GM19397 (cell line): ENCODE data around the gene ADAM19.

Source experiments
- ATAC-seq: cut with Tn5 transposase; IDR thresholded peaks from one replicate; pipeline ENCODE4 v1.9.1; 2021; ENCODE audit warnings: mild to moderate bottlenecking, moderate library complexity; ENCODE audit not compliant: unreplicated experiment

ADAM19 gene

DNA sequence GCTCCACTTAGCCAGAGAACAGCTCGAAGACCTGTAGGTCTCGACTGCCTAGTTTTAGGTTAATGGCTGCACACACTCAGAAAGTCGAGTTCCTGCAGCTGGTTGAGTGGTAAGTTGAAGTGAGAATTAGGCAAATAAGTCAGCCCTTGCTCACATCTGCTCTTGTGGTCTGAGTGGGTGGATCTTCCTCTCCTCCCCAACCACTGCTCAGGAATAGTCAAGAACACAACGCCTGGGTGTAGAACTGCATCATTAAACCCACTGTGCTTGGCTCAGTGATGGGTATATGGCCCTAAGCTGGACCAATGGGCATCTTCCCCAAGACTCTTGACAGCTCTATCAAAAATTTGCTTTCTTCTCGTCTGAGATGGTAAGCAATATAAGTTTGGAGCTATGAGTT is 20.9 kb upstream of the ADAM19 start:
- ATAC-seq: peak; percentile 85

- no peak for ATAC-seq
These were observed 19.3 kb upstream of the ADAM19 start for GRCh38 chr5:157594675-157595459.

DNA sequence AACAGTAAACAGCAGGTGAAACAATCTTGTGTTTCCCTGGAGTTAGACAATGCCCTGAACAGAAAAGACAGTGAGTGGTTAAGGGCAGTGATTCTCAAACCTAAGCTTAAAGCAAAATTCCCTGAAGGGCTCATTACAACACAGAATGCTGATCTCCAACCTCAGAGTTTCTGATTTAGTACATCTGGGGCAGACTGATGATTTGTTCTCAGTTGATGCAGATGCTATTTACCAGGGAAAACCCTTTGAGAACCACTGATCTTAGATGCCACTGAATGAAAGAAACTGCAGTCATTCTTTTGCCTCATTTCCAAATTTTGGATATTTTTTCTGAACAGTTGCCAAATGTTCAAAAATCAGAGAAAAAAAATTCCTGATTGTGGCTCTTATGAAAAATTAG is 18.7 kb upstream of the ADAM19 start:
- no peak for ATAC-seq

GRCh38 chr5:157593052-157593757 is 17.6 kb upstream of the ADAM19 start:
- no peak for ATAC-seq

DNA sequence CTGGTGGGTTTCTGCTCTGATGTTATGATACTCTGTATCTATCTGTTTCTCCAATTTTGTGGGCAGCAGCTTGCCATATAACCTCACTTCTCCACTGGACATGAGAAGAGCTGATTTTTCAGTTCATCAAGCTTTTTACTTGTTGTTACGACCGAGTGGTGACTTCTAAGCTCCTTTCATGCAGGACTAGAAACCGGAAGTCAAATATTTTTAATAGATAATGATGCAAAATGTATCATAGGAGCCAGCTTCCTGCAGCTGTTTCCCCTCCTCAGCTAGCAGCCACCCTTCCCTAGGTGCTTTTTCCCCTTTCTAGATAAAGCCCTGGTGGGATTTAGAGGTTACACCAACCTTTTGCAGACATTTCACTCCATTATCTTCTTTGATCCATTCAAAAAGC is 17.0 kb upstream of the ADAM19 start:
- no peak for ATAC-seq

- no peak for ATAC-seq
These were observed 14.9 kb upstream of the ADAM19 start for GRCh38 chr5:157590478-157590877.

- no peak for ATAC-seq
These were observed 9.1 kb upstream of the ADAM19 start for GRCh38 chr5:157584628-157585027.

- no peak for ATAC-seq
These were observed 7.4 kb upstream of the ADAM19 start for GRCh38 chr5:157582731-157583620.

GRCh38 chr5:157581901-157582300 is 6.3 kb upstream of the ADAM19 start:
- ATAC-seq: no peak

- ATAC-seq: no peak
These were observed 2.7 kb upstream of the ADAM19 start for GRCh38 chr5:157578079-157578780.

- ATAC-seq: no peak
These were observed 1.1 kb upstream of the ADAM19 start for GRCh38 chr5:157576678-157577077.

DNA sequence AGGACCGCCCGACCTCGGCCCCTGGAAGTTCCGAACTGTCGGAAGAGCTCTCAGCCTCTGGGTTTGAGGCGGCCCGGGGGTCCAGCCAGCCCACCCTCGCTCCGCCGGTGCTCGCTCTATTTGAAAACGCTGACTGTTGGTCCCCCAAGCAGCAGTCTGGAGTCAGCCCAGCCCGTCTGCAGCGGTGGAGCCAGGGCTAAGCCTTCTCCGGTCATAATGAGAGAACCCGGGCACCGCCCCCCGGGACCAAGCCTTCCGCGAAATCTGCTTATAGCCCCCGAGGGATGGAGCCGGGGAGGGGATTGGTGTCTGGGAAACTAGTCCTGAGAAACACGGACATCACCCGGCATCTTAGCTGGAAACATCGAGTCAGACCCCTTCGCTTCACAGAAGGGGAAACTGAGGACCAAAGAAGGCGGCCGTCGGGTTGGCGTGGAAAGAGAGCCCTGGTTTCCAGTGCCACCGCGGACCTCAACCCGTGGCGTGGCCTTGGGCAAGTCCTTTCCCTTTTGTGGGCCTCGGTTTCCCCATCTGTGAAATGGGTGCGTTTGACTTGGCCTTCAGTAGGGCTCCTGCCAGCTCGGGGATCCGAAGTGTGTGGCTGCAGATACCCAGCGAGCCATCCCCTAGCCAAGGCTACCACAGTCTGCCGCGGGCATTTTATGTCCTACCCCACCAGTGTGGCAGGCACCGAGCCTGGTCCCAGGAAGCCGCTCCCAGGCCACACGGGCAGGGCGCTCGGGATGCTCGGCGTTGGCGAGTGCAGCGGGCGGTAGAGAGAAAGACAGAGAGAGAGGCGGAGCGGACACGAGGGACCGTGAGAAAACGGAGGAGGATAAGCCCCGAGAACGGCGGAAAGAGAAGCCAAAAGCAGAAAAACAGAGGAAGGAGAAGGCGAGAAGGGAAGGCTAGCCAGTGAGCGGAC is 857 bp downstream of the ADAM19 start:
- ATAC-seq: no peak

GRCh38 chr5:157571357-157571827 is 4.2 kb downstream of the ADAM19 start:
- peak; percentile 90 for ATAC-seq

DNA sequence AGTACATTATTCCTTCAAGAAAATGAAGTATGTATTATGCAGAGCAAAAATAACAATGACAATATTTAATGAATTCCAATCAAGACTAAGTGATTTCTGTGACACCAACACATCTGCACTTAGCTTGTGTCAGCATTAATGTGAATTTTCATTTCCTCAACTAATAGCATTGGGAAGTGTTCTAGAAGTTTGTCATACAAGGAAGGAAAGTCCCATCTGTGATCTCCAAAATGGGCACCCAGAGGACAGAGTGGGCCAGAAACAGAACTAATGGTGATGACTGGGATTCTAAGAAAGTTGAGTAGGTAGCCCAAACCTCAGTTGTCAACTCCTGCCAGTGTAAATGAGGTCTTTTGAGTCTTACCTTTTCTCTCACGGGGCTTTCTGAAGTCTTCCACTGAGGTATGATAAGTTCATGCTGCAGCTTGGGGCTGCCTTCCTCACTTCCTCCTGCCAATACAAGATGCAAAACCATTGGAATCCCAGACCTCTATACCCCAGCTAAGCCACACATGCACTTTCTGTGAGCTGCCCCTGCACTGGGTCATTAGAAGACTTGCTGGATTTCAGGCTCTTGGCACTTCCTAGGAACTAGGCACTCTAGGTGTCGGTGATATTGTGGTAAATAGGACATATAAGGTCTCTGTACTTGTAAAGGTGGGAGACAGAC is 4.9 kb downstream of the ADAM19 start:
- peak; percentile 11 for ATAC-seq

GRCh38 chr5:157568720-157569119 is 6.9 kb downstream of the ADAM19 start:
- ATAC-seq: no peak

DNA sequence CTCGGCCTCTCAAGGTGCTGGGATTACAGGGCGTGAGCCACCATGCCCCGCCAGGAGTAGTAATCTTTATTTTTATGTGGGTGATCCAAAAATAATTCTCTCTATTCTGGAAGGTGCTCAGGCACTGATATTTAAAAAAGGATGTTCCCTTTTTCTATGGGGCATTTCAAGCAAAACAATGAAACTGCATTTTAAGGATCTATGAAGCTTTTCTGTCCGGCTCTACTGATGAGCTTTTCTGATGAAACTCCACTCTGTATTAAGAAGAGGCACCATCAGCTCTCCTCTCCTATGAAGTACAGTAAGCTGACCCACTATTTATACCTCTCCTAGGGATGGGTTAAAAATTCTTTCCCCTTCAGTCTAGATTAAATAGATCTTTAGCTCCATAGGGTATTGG is 7.4 kb downstream of the ADAM19 start:
- no peak for ATAC-seq

GRCh38 chr5:157566902-157567489 is 8.6 kb downstream of the ADAM19 start:
- ATAC-seq: no peak

DNA sequence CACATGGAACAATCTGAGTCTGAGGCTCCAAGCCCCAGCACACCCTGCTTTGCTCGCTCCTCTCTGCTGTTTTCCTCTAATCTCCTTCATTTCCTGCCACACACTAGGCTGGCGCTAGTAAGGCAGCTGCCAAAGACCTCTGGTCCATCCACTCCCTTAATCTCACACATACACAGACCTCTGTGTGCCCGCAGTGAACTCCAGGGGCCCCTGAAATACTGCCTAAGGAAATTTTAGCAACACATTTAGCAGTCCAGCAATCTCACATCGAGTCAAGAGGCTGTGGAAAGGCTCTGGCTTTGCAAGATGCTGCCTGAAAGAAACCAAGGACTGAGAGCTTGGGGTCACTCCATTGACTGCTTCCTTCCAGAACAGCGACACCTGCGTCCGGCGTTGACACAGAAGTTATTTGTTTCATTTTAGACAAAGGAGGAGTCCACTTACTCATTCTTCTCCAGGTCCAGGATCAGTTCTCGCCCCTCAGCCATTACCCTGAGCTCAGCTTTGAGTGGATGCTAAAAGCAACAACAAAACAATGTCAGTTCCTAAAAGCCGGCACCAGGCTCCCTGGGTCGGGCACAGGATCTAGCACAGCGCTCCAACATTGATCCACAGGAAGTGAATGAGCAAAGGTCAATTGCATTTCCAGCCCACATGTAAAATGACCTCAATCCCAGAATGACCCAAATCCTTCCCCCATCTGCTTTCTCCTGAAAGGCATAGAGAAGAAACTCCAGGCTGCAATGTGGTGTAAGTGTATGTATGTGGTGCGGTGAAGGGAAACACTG is 11.5 kb downstream of the ADAM19 start:
- no peak for ATAC-seq
